SK-N-MC (cell line): ENCODE results near the gene ARRB1.
"Not testable (repeated sequence)": the region's sequence is repeated elsewhere in the genome, so short reads cannot be mapped to it uniquely, and the experiment has no call there.

ENCODE experiments used
- EZH2 ChIP-seq: fragments of 200-600 bp; sonication (generic); IDR thresholded peaks from one replicate; pipeline ENCODE4 v1.6.1; 2017; ENCODE audit warnings: antibody characterized with exemption
- POLR2AphosphoS5 ChIP-seq: IDR thresholded peaks from 2 replicates; pipeline ENCODE4 v1.6.1; 2012; ENCODE audit warnings: mild to moderate bottlenecking, low read depth, low read length, borderline replicate concordance

- not testable (repeated sequence) for TF ChIP-seq POLR2AphosphoS5, EZH2
Observed at GRCh38 chr11:75331304-75331703, 20.2 kb downstream of the ARRB1 start.
